ENCODE measurements around the gene IQGAP2. TPM values are rescaled to one million over a fixed set of nuclear protein-coding genes. Genes with fewer than 3 reads are reported as not detected.

Gene IQGAP2
- total RNA-seq, 1 experiment from 2014 or later: 0.59 TPM

DNA sequence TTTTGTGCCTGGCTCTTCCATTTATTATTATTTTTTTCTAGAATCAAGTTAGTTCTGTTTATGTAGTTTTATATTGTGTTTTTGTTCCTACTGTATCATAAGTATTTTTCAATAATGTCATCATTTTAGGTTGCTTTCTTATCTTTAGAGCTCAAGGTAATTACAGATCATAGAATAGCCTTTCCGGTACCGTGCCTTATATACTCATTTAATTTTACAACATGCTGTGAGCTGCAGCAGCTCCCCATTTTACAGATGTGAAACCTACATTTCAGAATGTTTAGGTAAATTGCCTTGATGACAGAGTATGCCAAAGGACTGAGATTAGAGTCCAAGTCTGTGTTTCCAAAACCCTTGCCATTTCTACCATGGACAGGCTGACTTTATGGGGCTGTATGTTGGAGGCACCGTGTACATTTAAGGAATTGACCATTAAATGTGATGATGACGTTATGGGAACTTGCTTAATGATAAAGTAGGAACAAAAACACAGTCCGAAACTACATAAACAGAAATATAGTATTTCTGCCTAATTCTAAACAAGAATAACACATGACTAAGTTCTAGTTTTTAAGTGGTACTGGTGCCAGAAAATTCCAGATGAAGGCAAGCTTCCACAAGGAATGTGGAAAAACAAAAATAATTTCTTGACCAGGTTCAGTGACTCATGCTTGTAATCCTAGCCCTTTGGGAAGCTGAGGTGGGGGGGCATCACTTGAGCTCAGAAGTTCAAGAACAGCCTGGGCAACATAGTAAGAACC is 97.7 kb downstream of the IQGAP2 start:
- intact Hi-C loops (cut with micrococcal nuclease; ENCODE audit: unreplicated experiment): no loop called here
- in situ Hi-C loops (cut with HindIII; ENCODE audit: low pct_unique_long_range_greater_than_20kb, low sequenced_read_pairs): no loop called here
- Histone ChIP-seq H3K4me1 (ENCODE audit: control insufficient read depth, insufficient read depth, low read length) (no peaks in the 10 kb centered on the region), H3K27ac (ENCODE audit: low read length) (no peak overlapping the region), H3K36me3 (ENCODE audit: control insufficient read depth, insufficient read depth, low read length) (no peaks in the 10 kb centered on the region), H3K9me3 (ENCODE audit: control insufficient read depth, insufficient read depth, low read depth, low read length) (no peaks in the 10 kb centered on the region), H3K27me3 (ENCODE audit: control insufficient read depth, insufficient read depth, low read length) (peaks cover 8% of the 10 kb centered on the region), H3K4me3 (ENCODE audit: low read depth in 2 of 2, low read length in 2 of 2) (no peak overlapping the region)
- TF ChIP-seq POLR2AphosphoS5 (IDR thresholded peaks at IDR 0.05; ENCODE audit: low read depth, low read length) (no peak), TCF7L2 (IDR thresholded peaks at IDR 0.05; ENCODE audit: low read depth, low read length) (no peak), SIN3A (IDR thresholded peaks at IDR 0.05; ENCODE audit: borderline replicate concordance, insufficient read depth, low read depth, low read length) (no peak)
- TF ChIP-seq, protein P1, sequence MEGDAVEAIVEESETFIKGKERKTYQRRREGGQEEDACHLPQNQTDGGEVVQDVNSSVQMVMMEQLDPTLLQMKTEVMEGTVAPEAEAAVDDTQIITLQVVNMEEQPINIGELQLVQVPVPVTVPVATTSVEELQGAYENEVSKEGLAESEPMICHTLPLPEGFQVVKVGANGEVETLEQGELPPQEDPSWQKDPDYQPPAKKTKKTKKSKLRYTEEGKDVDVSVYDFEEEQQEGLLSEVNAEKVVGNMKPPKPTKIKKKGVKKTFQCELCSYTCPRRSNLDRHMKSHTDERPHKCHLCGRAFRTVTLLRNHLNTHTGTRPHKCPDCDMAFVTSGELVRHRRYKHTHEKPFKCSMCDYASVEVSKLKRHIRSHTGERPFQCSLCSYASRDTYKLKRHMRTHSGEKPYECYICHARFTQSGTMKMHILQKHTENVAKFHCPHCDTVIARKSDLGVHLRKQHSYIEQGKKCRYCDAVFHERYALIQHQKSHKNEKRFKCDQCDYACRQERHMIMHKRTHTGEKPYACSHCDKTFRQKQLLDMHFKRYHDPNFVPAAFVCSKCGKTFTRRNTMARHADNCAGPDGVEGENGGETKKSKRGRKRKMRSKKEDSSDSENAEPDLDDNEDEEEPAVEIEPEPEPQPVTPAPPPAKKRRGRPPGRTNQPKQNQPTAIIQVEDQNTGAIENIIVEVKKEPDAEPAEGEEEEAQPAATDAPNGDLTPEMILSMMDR (IDR thresholded peaks at IDR 0.05): no peak
- TF ChIP-seq, protein P2, sequence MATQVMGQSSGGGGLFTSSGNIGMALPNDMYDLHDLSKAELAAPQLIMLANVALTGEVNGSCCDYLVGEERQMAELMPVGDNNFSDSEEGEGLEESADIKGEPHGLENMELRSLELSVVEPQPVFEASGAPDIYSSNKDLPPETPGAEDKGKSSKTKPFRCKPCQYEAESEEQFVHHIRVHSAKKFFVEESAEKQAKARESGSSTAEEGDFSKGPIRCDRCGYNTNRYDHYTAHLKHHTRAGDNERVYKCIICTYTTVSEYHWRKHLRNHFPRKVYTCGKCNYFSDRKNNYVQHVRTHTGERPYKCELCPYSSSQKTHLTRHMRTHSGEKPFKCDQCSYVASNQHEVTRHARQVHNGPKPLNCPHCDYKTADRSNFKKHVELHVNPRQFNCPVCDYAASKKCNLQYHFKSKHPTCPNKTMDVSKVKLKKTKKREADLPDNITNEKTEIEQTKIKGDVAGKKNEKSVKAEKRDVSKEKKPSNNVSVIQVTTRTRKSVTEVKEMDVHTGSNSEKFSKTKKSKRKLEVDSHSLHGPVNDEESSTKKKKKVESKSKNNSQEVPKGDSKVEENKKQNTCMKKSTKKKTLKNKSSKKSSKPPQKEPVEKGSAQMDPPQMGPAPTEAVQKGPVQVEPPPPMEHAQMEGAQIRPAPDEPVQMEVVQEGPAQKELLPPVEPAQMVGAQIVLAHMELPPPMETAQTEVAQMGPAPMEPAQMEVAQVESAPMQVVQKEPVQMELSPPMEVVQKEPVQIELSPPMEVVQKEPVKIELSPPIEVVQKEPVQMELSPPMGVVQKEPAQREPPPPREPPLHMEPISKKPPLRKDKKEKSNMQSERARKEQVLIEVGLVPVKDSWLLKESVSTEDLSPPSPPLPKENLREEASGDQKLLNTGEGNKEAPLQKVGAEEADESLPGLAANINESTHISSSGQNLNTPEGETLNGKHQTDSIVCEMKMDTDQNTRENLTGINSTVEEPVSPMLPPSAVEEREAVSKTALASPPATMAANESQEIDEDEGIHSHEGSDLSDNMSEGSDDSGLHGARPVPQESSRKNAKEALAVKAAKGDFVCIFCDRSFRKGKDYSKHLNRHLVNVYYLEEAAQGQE (IDR thresholded peaks at IDR 0.05; ENCODE audit: insufficient read depth in 1 of 2, low read depth in 2 of 2, low read length in 1 of 2): no peak
- BruUV-seq (replicated peaks): no TSS peak
- DNase-seq (ENCODE audit: low read depth, low spot score) (no peak), ATAC-seq (no peak)
- ChIA-PET CTCF (no interaction called here), POLR2A (interaction anchor here (0.6 kb wide), 1 partner anchor 94 kb away, joined by 3 read pairs; no protein-coding TSS in a partner anchor)

DNA sequence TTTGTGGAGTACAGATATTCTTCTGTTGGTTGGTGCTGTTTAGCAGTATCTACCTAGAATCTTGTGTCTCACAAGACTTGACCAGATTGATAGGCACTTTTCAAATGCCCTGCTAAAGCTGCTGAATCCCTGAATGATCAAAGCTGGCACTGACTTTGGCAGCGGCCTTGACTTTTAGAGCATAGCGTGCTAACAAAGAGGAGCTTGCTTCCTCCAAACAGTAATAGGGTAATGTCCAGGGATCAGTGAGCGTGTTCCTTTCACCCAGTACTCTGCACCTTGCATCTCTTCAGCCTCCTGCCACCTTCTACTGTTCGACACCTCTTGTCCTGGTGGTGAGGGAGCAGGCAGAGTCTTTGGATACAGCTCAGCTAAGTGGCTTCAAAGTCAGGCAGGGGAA is 100.8 kb downstream of the IQGAP2 start:
- intact Hi-C loops (cut with micrococcal nuclease; ENCODE audit: unreplicated experiment) (no loop called here), in situ Hi-C loops (cut with HindIII; ENCODE audit: low pct_unique_long_range_greater_than_20kb, low sequenced_read_pairs) (no loop called here)
- H3K27me3 ChIP-seq (ENCODE audit: control insufficient read depth, insufficient read depth, low read length): peaks cover 15% of the 10 kb centered on the region
- H3K9me3 ChIP-seq (ENCODE audit: control insufficient read depth, insufficient read depth, low read depth, low read length): no peaks in the 10 kb centered on the region
- ATAC-seq (no peak), DNase-seq (ENCODE audit: low read depth, low spot score) (no peak)
- ChIA-PET CTCF (no interaction called here), POLR2A (no interaction called here)
- BruUV-seq (replicated peaks): no TSS peak
- no peaks in the 10 kb centered on the region for H3K4me1 ChIP-seq (ENCODE audit: control insufficient read depth, insufficient read depth, low read length)
- no peak overlapping the region for H3K4me3 ChIP-seq (ENCODE audit: low read depth in 2 of 2, low read length in 2 of 2)
- no peaks in the 10 kb centered on the region for H3K36me3 ChIP-seq (ENCODE audit: control insufficient read depth, insufficient read depth, low read length)
- H3K27ac ChIP-seq (ENCODE audit: low read length): no peak overlapping the region
- no peak for TF ChIP-seq SIN3A (IDR thresholded peaks at IDR 0.05; ENCODE audit: borderline replicate concordance, insufficient read depth, low read depth, low read length)
- TF ChIP-seq TCF7L2 (IDR thresholded peaks at IDR 0.05; ENCODE audit: low read depth, low read length): no peak
- TF ChIP-seq, protein P1 (IDR thresholded peaks at IDR 0.05): no peak
